Hindlimb muscle (tissue), 1 donor: Measurements from ENCODE around the gene SHC2. TPM values are rescaled to one million over a fixed set of nuclear protein-coding genes. Genes with fewer than 3 reads are reported as not detected.
"Not testable (repeated sequence)": the region's sequence is repeated elsewhere in the genome, so short reads cannot be mapped to it uniquely, and the experiment has no call there.

ENCODE experiments used
- DNase-seq: peaks from one replicate; pipeline ENCODE4 v3.0.0-alpha.2; 2013
- polyA plus RNA-seq: library from polyadenylated mRNA; unstranded; fragments of 120-200 nt; gene quantifications from one replicate; pipeline ENCODE4 v1.2.1, GENCODE V29; 2013; ENCODE audit not compliant: insufficient read length

Gene SHC2
- polyA plus RNA-seq, 1 donor = 39.7 TPM

- DNase-seq = no peak
Observed at GRCh38 chr19:387777-388176, 73.1 kb downstream of the SHC2 start.

GRCh38 chr19:386632-387301 is 74.1 kb downstream of the SHC2 start:
- DNase-seq = not testable (repeated sequence)

GRCh38 chr19:386189-386588 is 74.6 kb downstream of the SHC2 start:
- DNase-seq = not testable (repeated sequence)

GRCh38 chr19:384799-385169 is 76.0 kb downstream of the SHC2 start:
- DNase-seq = no peak

- DNase-seq = no peak
Observed at GRCh38 chr19:383922-384798, 76.7 kb downstream of the SHC2 start.

GRCh38 chr19:383040-383439 is 77.8 kb downstream of the SHC2 start:
- DNase-seq = no peak

GRCh38 chr19:382578-382977 is 78.3 kb downstream of the SHC2 start:
- DNase-seq = not testable (repeated sequence)

- not testable (repeated sequence) for DNase-seq
Observed at GRCh38 chr19:381901-382300, 78.9 kb downstream of the SHC2 start.

- not testable (repeated sequence) for DNase-seq
Observed at GRCh38 chr19:380618-381219, 80.1 kb downstream of the SHC2 start.

- DNase-seq = no peak
Observed at GRCh38 chr19:379796-380195, 81.0 kb downstream of the SHC2 start.

- no peak for DNase-seq
Observed at GRCh38 chr19:378706-379105, 82.1 kb downstream of the SHC2 start.

GRCh38 chr19:377801-378581 is 82.8 kb downstream of the SHC2 start:
- DNase-seq = no peak

- DNase-seq = no peak
Observed at GRCh38 chr19:376111-376470, 84.7 kb downstream of the SHC2 start.

GRCh38 chr19:375395-376110 is 85.3 kb downstream of the SHC2 start:
- no peak for DNase-seq

- no peak for DNase-seq
Observed at GRCh38 chr19:374886-375235, 86.0 kb downstream of the SHC2 start.

GRCh38 chr19:374183-374885 is 86.5 kb downstream of the SHC2 start:
- no peak for DNase-seq

GRCh38 chr19:373391-374182 is 87.2 kb downstream of the SHC2 start:
- DNase-seq = no peak

GRCh38 chr19:372306-372890 is 88.4 kb downstream of the SHC2 start:
- DNase-seq = peak; percentile 78

GRCh38 chr19:371501-372168 is 89.2 kb downstream of the SHC2 start:
- no peak for DNase-seq
